K562 (cell line): ENCODE data around the gene ATG10. TPM values are rescaled to one million over a fixed set of nuclear protein-coding genes. Genes with fewer than 3 reads are reported as not detected.

Experiments
- ATAC-seq: fragments of 200-7000 bp; cut with Tn5 transposase; 3 replicates; pipeline ENCODE4 v1.9.1; 2020; ENCODE audit warnings: moderate library complexity
- BruUV-seq: library from RNA; stranded (reverse); fragments of 400-500 nt; replicated peaks from 2 replicates; lab custom pipeline; 2021; lab: Mats Ljungman, UMichigan
- CTCF ChIA-PET: fragments of 300-600 bp; formaldehyde crosslinking; extraction: SDS; loops from one replicate; lab custom pipeline; 2021; ENCODE audit warnings: low intra/inter-chr PET ratio; lab: Yijun Ruan, JAX
- POLR2A ChIA-PET: fragments of 300-600, 350-650 bp; sonication (Branson Sonifier 250); formaldehyde crosslinking; extraction: SDS; loops from one replicate; lab custom pipeline; 2021; ENCODE audit warnings: antibody characterized with exemption, inconsistent platforms; lab: Yijun Ruan, JAX
- DNase-seq, 4 experiments: peaks; one replicate each; pipeline versions ENCODE4 v3.0.0 to v3.0.0-alpha.2; 2011 to 2018; ENCODE audit warnings: low spot score in 3 of 4, mixed read lengths in 3 of 4; ENCODE audit errors: extremely low read depth in 1 of 4
- FAIRE-seq: peaks from 2 replicates; lab custom pipeline; 2011; peaks lifted over from hg19 to GRCh38; lab: Jason Lieb, UNC
- H2AFZ ChIP-seq: 2 replicates; pipeline ENCODE4 v1.6.0; 2011; ENCODE audit warnings: low read depth, low read length, control low read depth, inconsistent platforms
- H3K27ac ChIP-seq: fragments of 200-600 bp; 3 replicates; pipeline ENCODE4 v1.8.0; 2011; ENCODE audit warnings: low read depth, mild to moderate bottlenecking, control low read depth, inconsistent platforms, low read length, moderate library complexity, mixed read lengths; ENCODE audit errors: extremely low read depth
- H3K27me3 ChIP-seq, 2 experiments: fragments of 300-600 bp in 1 of 2; 2 replicates in 1 of 2; 3 replicates in 1 of 2; pipeline versions ENCODE4 v1.6.0 to v1.8.0; 2011; ENCODE audit warnings: inconsistent platforms in 2 of 2, low read length in 2 of 2, mild to moderate bottlenecking in 1 of 2, mixed read lengths in 1 of 2, moderate library complexity in 1 of 2; ENCODE audit not compliant: control insufficient read depth in 2 of 2, insufficient read depth in 2 of 2
- H3K36me3 ChIP-seq: fragments of 300-600 bp; 3 replicates; pipeline ENCODE4 v1.8.0; 2011; ENCODE audit warnings: mild to moderate bottlenecking, low read length, inconsistent platforms; ENCODE audit not compliant: control insufficient read depth, insufficient read depth
- H3K4me1 ChIP-seq, 2 experiments: fragments of 200-600 bp in 1 of 2; replicated peaks in 1 of 2; 2 replicates in 1 of 2; 3 replicates in 1 of 2; pipeline versions ENCODE4 v1.5.1 to v1.8.0; 2011; ENCODE audit warnings: inconsistent platforms in 2 of 2, low read length in 2 of 2, mild to moderate bottlenecking in 1 of 2, mixed read lengths in 1 of 2, moderate library complexity in 1 of 2; ENCODE audit not compliant: control insufficient read depth in 2 of 2, insufficient read depth in 2 of 2
- H3K4me2 ChIP-seq: 2 replicates; pipeline ENCODE4 v1.6.1; 2011; ENCODE audit warnings: low read length, control low read depth, inconsistent platforms, mixed read lengths; ENCODE audit not compliant: insufficient read depth
- H3K4me3 ChIP-seq: fragments of 200-600 bp; sonication (generic), shearing (Covaris generic); 2 replicates; pipeline ENCODE4 v1.5.1; 2016; ENCODE audit warnings: control low read depth, inconsistent platforms
- H3K79me2 ChIP-seq: fragments of 200-600 bp; 3 replicates; pipeline ENCODE4 v1.8.0; 2011; ENCODE audit warnings: low read length, inconsistent platforms; ENCODE audit not compliant: control insufficient read depth, insufficient read depth
- H3K9ac ChIP-seq, 2 experiments: 2 replicates each; pipeline versions ENCODE4 v1.6.0 to v1.6.1; 2011; ENCODE audit warnings: low read depth in 2 of 2, low read length in 2 of 2, control low read depth in 1 of 2, inconsistent platforms in 1 of 2, mild to moderate bottlenecking in 1 of 2, mixed read lengths in 1 of 2; ENCODE audit not compliant: insufficient read depth in 1 of 2
- H3K9me1 ChIP-seq: one replicate; pipeline ENCODE4 v1.6.0; 2011; ENCODE audit warnings: inconsistent platforms, mild to moderate bottlenecking, low read length, moderate library complexity; ENCODE audit not compliant: control insufficient read depth, insufficient read depth
- H3K9me3 ChIP-seq: replicated peaks from 2 replicates; pipeline ENCODE4 v1.5.1; 2011; ENCODE audit warnings: low read depth, low read length, inconsistent platforms; ENCODE audit not compliant: control insufficient read depth, insufficient read depth
- H4K20me1 ChIP-seq: replicated peaks from 2 replicates; pipeline ENCODE4 v1.6.1; 2011; ENCODE audit warnings: low read length, inconsistent platforms, mixed read lengths; ENCODE audit not compliant: control insufficient read depth, insufficient read depth
- CAMTA2 ChIP-seq: fragments of 250-450 bp; sonication (Bioruptor Pico); conservative IDR thresholded peaks from 2 replicates; pipeline ENCODE4 v1.5.1; 2022
- GATAD2B ChIP-seq: fragments of 450-650 bp; IDR thresholded peaks from 2 replicates; pipeline ENCODE4 v1.6.1; 2017; ENCODE audit warnings: mild to moderate bottlenecking, borderline replicate concordance
- MYNN ChIP-seq, 2 experiments: sonication (generic); formaldehyde crosslinking in 1 of 2; IDR thresholded peaks; 2 replicates each; pipeline versions ENCODE4 v1.5.0 to v1.6.1; 2016 to 2020; ENCODE audit warnings: antibody characterized with exemption in 1 of 2, missing genetic modification reagents in 1 of 2
- PHTF2 ChIP-seq: fragments of 250-450 bp; sonication (Bioruptor Pico); IDR thresholded peaks from 2 replicates; pipeline ENCODE4 v1.5.0; 2021; ENCODE audit warnings: mild to moderate bottlenecking
- RBM22 ChIP-seq: fragments of 200-400 bp; formaldehyde crosslinking; IDR thresholded peaks from 2 replicates; pipeline ENCODE4 v1.6.1; 2018; ENCODE audit warnings: low read length, low read depth; ENCODE audit not compliant: poor library complexity, severe bottlenecking
- THRA ChIP-seq: fragments of 450-650 bp; IDR thresholded peaks from 2 replicates; pipeline ENCODE4 v1.6.1; 2017; ENCODE audit warnings: mild to moderate bottlenecking, moderate library complexity
- ZBTB43 ChIP-seq: sonication (generic); formaldehyde crosslinking; IDR thresholded peaks from 2 replicates; pipeline ENCODE4 v1.8.0; 2023; ENCODE audit warnings: mild to moderate bottlenecking, missing genetic modification reagents
- ZC3H4 ChIP-seq: sonication (generic); formaldehyde crosslinking; IDR thresholded peaks from 2 replicates; pipeline ENCODE4 v1.9.0; 2021; ENCODE audit warnings: missing genetic modification reagents, borderline replicate concordance
- ZNF395 ChIP-seq: fragments of 200-800 bp; sonication (Bioruptor generic); IDR thresholded peaks from 2 replicates; pipeline ENCODE4 v1.6.1; 2017; ENCODE audit warnings: missing genetic modification characterization, missing compliant biosample characterization
- WGBS: fragments of 100-300 bp; shearing (Covaris generic); methylation state at CpG from one replicate; pipeline ENCODE4 v1.1.6; 2016; ENCODE audit warnings: low coverage, mixed read lengths; ENCODE audit not compliant: insufficient coverage; ENCODE audit errors: missing lambda C conversion rate; 5-methylcytosine and 5-hydroxymethylcytosine counted together
- in situ Hi-C: fragments of 300-500 bp; cut with MboI; formaldehyde crosslinking; loops from 4 replicates; pipeline ENCODE4 v1.15.0; 2018; ENCODE audit warnings: inconsistent platforms, mixed read lengths
- intact Hi-C: fragments of 100-400 bp; cut with micrococcal nuclease; formaldehyde crosslinking; loops from 2 replicates; pipeline ENCODE4 v1.14.2; 2022
- polyA plus RNA-seq, 8 experiments: library from polyadenylated mRNA; depleted of rRNA in 4 of 8; stranded (reverse) in 5 of 8; unstranded in 3 of 8; fragments of >200 nt; fragmentation: Nextera tagmentation in 2 of 8; fragmentation: Illumina TruSeq in 1 of 8; extraction: Ambion mirVana in 2 of 8; extraction: Trizol in 1 of 8; gene quantifications; 2 replicates each; pipeline versions ENCODE4 v1.2.1 to v1.2.3, GENCODE V29; 2011 to 2014; ENCODE audit warnings: inconsistent platforms in 1 of 8, missing spikeins in 1 of 8
- total RNA-seq, 7 experiments: library from RNA; depleted of rRNA in 6 of 7; stranded (reverse); fragments of >200 nt in 6 of 7; fragmentation: Illumina TruSeq in 2 of 7; extraction: Trizol in 2 of 7; gene quantifications; 2 replicates each; pipeline versions ENCODE4 v1.2.1 to v1.2.3, GENCODE V29; 2011 to 2021; ENCODE audit warnings: low replicate concordance in 1 of 7

The ATG10 gene
- total and polyA plus RNA-seq, 9 of the 15 experiments (the other 6 are each of a cell fraction or from before 2014, with no cell fraction given) = 7.0 to 18.8 (median 14.6) TPM

GRCh38 chr5:82257729-82258128, 285.9 kb downstream of the ATG10 start:
- no TSS peak for BruUV-seq
- no peaks in the 10 kb centered on the region for H3K4me1 ChIP-seq
- no peak overlapping the region for H3K4me2 ChIP-seq
- H3K36me3 ChIP-seq = no peaks in the 10 kb centered on the region
- DNase-seq (no peak), FAIRE-seq (no peak), ATAC-seq (peak; percentile 21; the same call in 1 of the 3 replicates)
- WGBS = 39% methylated on average over 3 of the region's 3 CpGs
- no peaks in the 10 kb centered on the region for H3K9me1 ChIP-seq
- TF ChIP-seq RBM22 (no peak), ZBTB43 (CRISPR knock-in tag) (no peak), ZNF395 (CRISPR knock-in tag) (no peak), THRA (no peak), ZC3H4 (CRISPR knock-in tag) (no peak), GATAD2B (no peak), MYNN (IDR thresholded peaks at IDR 0.05) (no peak), MYNN (CRISPR knock-in tag; IDR thresholded peaks at IDR 0.05) (no peak), CAMTA2 (CRISPR knock-in tag) (no peak), PHTF2 (CRISPR knock-in tag) (no peak)
- H3K4me3 ChIP-seq = no peak overlapping the region
- no peak overlapping the region for H3K27ac ChIP-seq
- H3K27me3 ChIP-seq = no peaks in the 10 kb centered on the region
- intact Hi-C loops (no loop called here), in situ Hi-C loops (no loop called here)
- no peak overlapping the region for H2AFZ ChIP-seq
- H3K79me2 ChIP-seq = no peaks in the 10 kb centered on the region
- no peaks in the 10 kb centered on the region for H3K9me3 ChIP-seq
- H3K9ac ChIP-seq = no peak overlapping the region
- ChIA-PET POLR2A (interaction anchor here (0.9 to 2.2 kb wide), 3 partner anchors 10 to 20 kb away, joined by 4 to 7 read pairs (median 4); partner anchors contain the start of gene RPS23), CTCF (no interaction called here)
- H4K20me1 ChIP-seq = no peaks in the 10 kb centered on the region
